HepG2 (cell line): Measurements from ENCODE around the gene SYNE1.

Experiments
- KDM6A ChIP-seq: IDR thresholded peaks from 2 replicates; pipeline ENCODE4 v1.6.1; 2016; ENCODE audit warnings: low read depth
- TEAD2 ChIP-seq: sonication (generic); formaldehyde crosslinking; IDR thresholded peaks from 2 replicates; pipeline ENCODE4 v1.9.0; 2021; ENCODE audit warnings: missing genetic modification reagents
- ZNF383 ChIP-seq: sonication (generic); formaldehyde crosslinking; IDR thresholded peaks from 2 replicates; pipeline ENCODE4 v1.4.0; 2020; ENCODE audit warnings: missing genetic modification reagents, mild to moderate bottlenecking, borderline replicate concordance
- ZNF878 ChIP-seq: sonication (generic); formaldehyde crosslinking; IDR thresholded peaks from 2 replicates; pipeline ENCODE4 v1.8.1; 2023; ENCODE audit warnings: mild to moderate bottlenecking, missing genetic modification reagents, moderate library complexity
- TF ChIP-seq, protein P1 (sequence below): sonication (generic); formaldehyde crosslinking; IDR thresholded peaks from 2 replicates; pipeline ENCODE4 v1.5.0; 2020; ENCODE audit warnings: mild to moderate bottlenecking, missing genetic modification reagents, moderate library complexity
- TF ChIP-seq, protein P2 (sequence below): IDR thresholded peaks from 2 replicates; pipeline ENCODE4 v1.6.1; 2012; ENCODE audit warnings: inconsistent platforms
- TF ChIP-seq, protein P3 (sequence below): sonication (generic); formaldehyde crosslinking; IDR thresholded peaks from 2 replicates; pipeline ENCODE4 v1.4.0; 2020; ENCODE audit warnings: mild to moderate bottlenecking, missing genetic modification reagents

DNA sequence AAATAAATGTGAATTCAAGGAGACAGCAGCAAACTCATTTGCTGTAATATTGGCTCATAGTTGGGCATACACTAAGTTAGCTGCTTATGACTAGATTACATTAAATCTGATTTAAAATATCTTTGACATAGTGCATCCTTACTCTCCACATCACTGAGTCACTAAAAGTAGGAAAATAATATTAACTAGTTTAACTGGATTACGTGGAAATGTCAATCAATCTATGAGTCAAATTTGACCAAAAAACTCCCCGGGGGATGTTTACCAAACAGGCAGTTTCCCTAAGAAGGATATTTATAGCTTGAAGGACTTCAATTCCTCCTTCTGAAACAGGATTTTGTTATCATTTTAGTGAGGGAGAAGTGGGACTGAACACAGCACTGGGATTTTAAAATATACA lies 463.2 kb downstream of the SYNE1 start:
- TF ChIP-seq, protein P1, sequence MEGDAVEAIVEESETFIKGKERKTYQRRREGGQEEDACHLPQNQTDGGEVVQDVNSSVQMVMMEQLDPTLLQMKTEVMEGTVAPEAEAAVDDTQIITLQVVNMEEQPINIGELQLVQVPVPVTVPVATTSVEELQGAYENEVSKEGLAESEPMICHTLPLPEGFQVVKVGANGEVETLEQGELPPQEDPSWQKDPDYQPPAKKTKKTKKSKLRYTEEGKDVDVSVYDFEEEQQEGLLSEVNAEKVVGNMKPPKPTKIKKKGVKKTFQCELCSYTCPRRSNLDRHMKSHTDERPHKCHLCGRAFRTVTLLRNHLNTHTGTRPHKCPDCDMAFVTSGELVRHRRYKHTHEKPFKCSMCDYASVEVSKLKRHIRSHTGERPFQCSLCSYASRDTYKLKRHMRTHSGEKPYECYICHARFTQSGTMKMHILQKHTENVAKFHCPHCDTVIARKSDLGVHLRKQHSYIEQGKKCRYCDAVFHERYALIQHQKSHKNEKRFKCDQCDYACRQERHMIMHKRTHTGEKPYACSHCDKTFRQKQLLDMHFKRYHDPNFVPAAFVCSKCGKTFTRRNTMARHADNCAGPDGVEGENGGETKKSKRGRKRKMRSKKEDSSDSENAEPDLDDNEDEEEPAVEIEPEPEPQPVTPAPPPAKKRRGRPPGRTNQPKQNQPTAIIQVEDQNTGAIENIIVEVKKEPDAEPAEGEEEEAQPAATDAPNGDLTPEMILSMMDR (CRISPR knock-in tag), result no peak
- TF ChIP-seq KDM6A (no peak), ZNF383 (no peak), TEAD2 (no peak), ZNF878 (no peak)
- TF ChIP-seq, protein P2, sequence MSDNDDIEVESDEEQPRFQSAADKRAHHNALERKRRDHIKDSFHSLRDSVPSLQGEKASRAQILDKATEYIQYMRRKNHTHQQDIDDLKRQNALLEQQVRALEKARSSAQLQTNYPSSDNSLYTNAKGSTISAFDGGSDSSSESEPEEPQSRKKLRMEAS, result no peak
- TF ChIP-seq, protein P3, sequence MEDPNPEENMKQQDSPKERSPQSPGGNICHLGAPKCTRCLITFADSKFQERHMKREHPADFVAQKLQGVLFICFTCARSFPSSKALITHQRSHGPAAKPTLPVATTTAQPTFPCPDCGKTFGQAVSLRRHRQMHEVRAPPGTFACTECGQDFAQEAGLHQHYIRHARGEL (CRISPR knock-in tag), result no peak
